Measurements from ENCODE around the gene C1QTNF7.

Gene C1QTNF7

DNA sequence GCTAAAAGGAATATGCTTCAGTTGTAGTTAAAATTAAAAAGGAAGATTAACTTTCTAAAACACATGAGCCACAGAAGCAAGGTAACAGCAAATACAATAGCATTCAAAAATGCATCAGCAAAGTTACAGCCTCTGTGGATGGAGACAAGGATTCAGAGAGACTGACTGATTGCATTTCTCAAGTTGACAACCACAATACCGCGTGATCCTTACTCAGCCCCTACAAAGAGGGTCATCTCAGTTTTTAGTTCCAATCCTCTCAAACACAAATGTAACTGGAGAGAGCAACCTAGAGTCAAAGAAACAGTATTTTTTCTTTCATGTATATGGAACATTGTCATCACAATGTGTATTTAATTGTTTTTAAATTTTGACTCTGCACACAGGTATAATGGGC, 14.2 kb upstream of the C1QTNF7 start:
- no peak for DNase-seq (ENCODE audit: low read depth in 2 of 2)

DNA sequence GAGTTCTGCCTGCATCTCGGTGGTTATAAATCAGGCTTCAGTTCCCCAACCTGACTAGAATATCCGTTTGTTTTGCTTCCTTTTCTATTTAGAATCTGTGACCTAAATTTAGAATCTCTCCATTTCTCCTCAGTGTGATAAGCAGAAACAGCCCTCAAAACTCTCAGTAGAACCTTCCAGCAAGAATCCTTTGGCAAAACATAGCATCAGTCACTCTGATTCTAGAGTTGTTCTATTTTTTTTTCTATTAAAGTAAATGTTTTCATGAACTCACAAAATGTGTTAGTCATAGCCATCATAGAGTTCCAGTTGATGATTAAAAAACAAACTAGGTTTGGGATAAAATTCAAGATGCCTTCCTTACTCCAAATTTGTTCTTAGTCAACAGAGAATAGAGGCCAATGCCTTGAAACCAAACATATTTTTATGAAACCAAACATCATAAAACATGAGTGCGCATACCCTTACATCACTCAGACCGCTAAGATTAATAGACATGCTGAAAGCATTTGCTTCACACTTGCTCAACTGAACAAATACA, 13.2 kb upstream of the C1QTNF7 start:
- DNase-seq (ENCODE audit: low read depth in 2 of 2) = no peak

- DNase-seq (ENCODE audit: low read depth in 2 of 2) = no peak
Observed at GRCh38 chr4:15416357-15417232, 11.2 kb upstream of the C1QTNF7 start.

DNA sequence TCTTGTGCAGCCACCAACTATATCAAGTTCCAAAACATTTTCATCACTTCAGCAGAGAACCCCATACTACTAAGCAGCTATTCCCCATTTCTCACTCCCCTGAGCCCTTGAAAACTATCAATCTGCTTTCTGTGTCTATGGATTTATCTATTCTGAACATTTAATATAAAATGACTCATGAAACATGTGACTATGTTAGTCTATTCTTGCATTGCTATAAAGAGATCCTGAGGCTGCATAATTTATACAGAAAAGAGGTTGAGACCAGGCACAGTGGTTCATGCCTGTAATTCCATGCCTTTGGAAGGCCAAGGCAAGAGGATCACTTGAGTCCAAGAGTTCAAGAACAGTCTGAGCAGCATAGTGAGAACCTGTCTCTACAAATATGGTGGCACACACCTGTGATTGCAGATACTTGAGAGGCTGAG, 10.6 kb upstream of the C1QTNF7 start:
- DNase-seq (ENCODE audit: low read depth in 2 of 2) = no peak

GRCh38 chr4:15418956-15419355, 8.9 kb upstream of the C1QTNF7 start:
- DNase-seq (ENCODE audit: low read depth in 2 of 2) = no peak

- DNase-seq (ENCODE audit: low read depth in 2 of 2) = no peak
Observed at GRCh38 chr4:15420642-15421041, 7.2 kb upstream of the C1QTNF7 start.

DNA sequence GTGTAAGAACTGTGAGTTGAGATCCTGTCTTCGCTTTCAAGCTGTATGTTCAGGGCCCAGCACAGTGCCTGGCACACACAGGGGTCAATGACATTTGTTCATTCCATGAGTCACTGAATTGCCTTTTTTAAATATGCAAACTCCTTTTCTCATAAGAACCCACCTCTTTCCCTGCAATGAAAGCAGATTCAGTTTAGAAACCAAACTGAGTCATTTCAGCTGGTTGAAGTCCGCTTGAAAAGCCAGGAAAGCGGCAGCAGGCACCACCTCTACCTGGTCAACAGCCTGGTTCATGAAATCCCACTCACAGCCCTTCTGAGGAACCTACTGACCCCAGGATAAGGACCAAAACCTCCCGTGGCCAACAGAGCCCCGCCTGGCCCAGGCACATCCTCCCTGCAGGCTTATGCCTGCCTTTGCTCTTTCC, 4.5 kb upstream of the C1QTNF7 start:
- no peak for DNase-seq (ENCODE audit: low read depth in 2 of 2)

- no peak for DNase-seq (ENCODE audit: low read depth in 2 of 2)
Observed at GRCh38 chr4:15425520-15425919, 2.3 kb upstream of the C1QTNF7 start.

- DNase-seq (ENCODE audit: low read depth in 2 of 2) = no peak
Observed at GRCh38 chr4:15427161-15427560, 672 bp upstream of the C1QTNF7 start.

GRCh38 chr4:15428611-15429010, 778 bp downstream of the C1QTNF7 start:
- DNase-seq (ENCODE audit: low read depth in 2 of 2) = no peak

DNA sequence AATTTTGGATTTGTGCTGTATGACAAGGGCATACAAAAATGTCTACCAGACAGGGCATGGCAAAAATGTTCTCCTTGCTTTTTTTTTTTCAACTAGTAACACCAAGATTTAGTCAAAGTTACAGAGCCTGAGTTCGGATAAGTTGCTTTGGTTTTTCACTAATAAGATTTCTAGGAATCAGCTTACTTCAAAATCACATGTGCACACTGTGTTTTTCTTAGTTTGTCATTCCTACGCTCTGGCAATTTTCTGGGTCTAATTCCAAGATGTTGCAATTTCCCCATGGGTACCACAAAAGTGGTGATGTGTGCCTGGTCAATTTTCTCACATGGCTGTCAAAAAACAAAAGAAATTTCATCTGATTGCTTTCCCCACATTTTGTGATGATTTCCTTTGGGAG, 6.3 kb downstream of the C1QTNF7 start:
- DNase-seq (ENCODE audit: low read depth in 2 of 2) = no peak

DNA sequence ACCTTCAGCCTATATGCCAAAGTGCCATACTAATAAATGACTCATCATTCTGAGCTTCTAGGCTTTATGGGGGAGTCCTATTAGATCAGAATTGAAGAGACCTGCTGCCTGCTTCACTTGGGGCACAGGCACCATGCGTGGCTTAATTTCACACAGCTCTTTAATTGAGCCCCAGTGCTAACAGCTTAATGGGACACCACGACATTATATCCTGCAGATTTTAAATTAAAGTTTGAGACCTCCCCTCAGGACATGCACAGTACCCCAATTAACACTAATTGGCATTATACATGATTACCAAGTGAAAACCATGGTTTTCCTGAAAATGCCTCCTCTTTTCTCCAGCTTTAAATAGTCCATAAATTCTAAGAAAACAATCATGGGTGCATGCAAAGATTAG, 6.8 kb downstream of the C1QTNF7 start:
- DNase-seq (ENCODE audit: low read depth in 2 of 2) = no peak

DNA sequence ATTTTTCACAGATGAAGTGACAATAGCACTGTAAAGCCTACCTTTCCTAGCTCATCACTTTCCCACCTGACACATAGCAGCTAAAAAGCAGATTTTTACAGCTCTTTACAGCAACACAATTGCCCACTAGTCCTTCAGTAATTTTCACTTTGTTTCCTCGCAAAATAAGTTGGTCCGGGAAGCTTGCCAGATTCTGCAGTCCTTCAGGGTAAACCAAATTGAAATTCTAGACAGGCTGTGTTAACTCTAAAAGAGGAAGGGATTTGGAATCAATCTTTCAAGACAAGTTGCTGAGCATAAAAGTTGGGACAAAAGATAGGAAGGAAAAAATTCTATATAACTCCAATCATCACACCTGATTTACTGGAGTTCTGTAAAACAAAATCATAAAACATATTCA, 8.7 kb downstream of the C1QTNF7 start:
- DNase-seq (ENCODE audit: low read depth in 2 of 2) = no peak

DNA sequence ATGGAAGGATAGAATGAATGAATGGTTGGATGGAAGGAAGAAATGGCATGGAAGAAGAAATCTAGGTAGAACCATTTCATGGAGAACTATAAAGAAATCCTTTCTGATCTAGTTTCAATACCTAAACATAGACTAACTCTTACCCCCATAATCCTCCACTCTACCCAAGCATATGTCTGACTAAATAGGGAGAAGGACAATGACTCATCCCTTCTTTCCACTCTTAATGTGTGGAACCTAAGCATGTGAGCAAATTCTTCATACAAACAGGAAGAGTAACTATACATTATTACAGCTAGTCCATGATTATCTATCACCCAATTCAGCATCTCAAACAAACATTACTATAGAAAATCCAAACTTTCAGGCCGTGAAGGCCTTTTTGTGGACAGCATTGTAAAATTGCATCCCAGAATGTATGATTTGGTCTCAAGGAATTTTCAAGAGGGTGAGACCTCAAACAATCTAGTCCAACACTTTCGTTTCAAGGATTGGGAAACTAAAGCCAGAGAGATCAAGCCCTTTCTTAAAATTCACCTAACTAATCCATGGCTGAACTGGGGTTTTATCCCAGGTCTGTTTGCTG, 11.2 kb downstream of the C1QTNF7 start:
- DNase-seq (ENCODE audit: low read depth in 2 of 2) = no peak

- no peak for DNase-seq (ENCODE audit: low read depth in 2 of 2)
Observed at GRCh38 chr4:15443371-15444160, 15.7 kb downstream of the C1QTNF7 start.

DNA sequence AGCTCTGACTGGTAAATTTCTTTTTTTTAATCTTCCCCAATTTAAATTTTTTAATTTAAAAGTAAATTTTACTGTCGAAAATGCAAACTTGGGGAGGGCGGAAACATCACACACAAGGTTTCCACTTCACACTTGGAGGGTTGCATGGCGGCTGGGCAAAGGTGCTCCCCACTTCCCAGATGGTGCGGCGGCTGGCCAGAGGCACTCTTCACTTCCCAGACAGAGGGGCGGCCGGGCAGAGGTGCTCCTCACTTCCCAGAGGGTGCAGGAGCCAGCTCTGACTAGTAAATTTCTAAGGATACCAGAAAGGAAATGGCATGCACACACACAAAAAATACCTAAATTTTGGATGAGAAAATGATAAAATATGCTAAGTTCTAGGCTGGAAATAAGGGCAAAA, 16.4 kb downstream of the C1QTNF7 start:
- DNase-seq (ENCODE audit: low read depth in 2 of 2) = no peak

- DNase-seq (ENCODE audit: low read depth in 2 of 2) = no peak
Observed at GRCh38 chr4:15444879-15445547, 17.2 kb downstream of the C1QTNF7 start.

DNA sequence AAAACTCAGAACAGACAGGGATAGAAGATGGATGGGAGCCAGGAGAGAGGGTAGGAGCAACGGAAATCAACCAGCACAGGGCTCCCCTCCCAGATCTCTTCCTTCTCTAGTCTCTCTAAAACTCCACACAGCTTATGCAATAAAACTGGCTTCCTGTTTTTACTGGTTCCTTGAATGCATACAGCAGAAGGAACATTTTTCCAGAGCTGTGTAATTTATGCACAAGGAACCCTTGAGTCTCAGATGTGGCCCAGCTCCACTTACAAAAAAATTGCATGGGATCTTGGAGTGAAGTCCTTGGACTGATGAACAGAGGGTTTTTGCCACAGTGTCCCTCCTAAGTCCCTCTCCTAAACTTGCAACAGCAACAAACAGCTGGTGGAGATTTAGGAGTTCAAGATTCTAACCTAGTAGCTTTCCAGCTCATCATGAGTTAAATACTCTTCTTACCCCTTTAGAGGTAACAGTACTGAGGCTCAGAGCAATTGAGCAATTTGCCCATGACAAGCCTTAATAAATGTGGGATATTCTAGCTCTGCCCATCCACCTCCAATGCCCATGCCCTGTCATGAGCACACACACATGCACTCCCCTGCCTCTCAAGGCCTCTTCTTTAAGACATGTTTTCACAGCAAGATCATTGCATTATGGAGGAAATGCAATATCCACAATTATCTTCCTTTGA, 23.5 kb downstream of the C1QTNF7 start:
- DNase-seq (ENCODE audit: low read depth in 2 of 2) = no peak

DNA sequence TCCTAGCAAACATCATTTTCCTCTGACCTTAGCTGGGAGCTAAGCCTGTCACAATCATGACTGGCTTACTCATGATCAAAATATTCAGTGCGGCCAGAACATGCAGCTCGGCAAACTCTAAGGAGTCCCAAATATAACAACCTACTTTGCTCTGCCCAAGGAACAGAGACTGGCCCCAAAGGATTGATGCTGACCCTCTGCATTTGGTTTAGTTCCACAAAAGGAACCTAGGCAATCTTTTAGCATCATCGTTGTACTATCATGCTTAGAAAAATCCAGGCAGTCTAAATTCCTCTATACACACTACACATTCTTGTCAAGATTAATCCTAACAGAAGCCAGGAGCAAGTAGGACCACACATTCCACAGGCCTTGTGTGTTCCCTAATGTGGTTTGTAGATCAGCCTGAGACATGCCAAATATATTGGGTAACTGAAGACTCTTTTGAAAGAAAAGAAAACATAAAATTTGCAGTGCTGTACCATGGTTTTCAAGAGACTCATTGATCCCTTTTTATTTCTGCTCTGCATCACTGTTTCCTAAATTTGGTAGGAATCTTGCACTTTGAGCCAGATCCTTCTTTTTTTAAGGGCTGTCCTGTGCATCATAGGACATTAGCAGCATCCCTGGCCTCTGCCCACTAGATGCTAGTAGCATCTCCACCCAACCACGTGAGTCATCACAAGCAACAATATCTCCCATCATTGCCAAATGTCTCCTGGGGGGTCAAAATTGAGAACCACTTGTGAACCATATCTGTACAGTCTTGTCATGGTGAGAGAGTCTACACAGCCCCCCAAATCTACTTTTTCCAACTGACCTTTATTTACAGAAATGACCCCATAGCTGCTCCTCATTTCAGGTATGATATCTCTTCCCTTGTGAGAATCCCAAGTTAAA, 24.3 kb downstream of the C1QTNF7 start:
- DNase-seq (ENCODE audit: low read depth in 2 of 2) = no peak

- no peak for DNase-seq (ENCODE audit: low read depth in 2 of 2)
Observed at GRCh38 chr4:15455290-15455689, 27.5 kb downstream of the C1QTNF7 start.

All from activated CD8-positive, alpha-beta memory T cell treated with anti-CD3 and anti-CD28 coated beads for 4 hours (primary cell).